GM03348 (cell line): ENCODE data around the gene BASP1.

Experiments used
- DNase-seq: peaks from one replicate; pipeline ENCODE4 v3.0.0; 2012; ENCODE audit warnings: low spot score

Gene BASP1

GRCh38 chr5:17217493-17218352, at the start of gene BASP1:
Gene BASP1 (plus strand): TSS chr5:17217631. CDS start chr5:17275217, 57,586 bp downstream.
- peak; percentile 96 for DNase-seq

- peak; percentile 78 for DNase-seq
These were observed 47.9 kb upstream of the BASP1 start for GRCh38 chr5:17169507-17169906.

GRCh38 chr5:17172791-17173190, 44.6 kb upstream of the BASP1 start:
- no peak for DNase-seq

GRCh38 chr5:17174965-17175364, 42.5 kb upstream of the BASP1 start:
- no peak for DNase-seq

GRCh38 chr5:17177501-17178372, 39.7 kb upstream of the BASP1 start:
- DNase-seq: no peak

GRCh38 chr5:17178373-17178675, 39.1 kb upstream of the BASP1 start:
- DNase-seq: no peak

GRCh38 chr5:17180330-17180843, 37.0 kb upstream of the BASP1 start:
- no peak for DNase-seq

GRCh38 chr5:17180864-17181723, 36.3 kb upstream of the BASP1 start:
- peak; percentile 76 for DNase-seq

- DNase-seq: no peak
These were observed 34.9 kb upstream of the BASP1 start for GRCh38 chr5:17182494-17182893.

- peak; percentile 25 for DNase-seq
These were observed 34.5 kb upstream of the BASP1 start for GRCh38 chr5:17182981-17183380.

- DNase-seq: no peak
These were observed 33.6 kb upstream of the BASP1 start for GRCh38 chr5:17183831-17184230.

- no peak for DNase-seq
These were observed 32.8 kb upstream of the BASP1 start for GRCh38 chr5:17184588-17184987.

- no peak for DNase-seq
These were observed 32.1 kb upstream of the BASP1 start for GRCh38 chr5:17185349-17185748.

GRCh38 chr5:17185773-17186172, 31.7 kb upstream of the BASP1 start:
- peak; percentile 82 for DNase-seq

GRCh38 chr5:17186256-17186655, 31.2 kb upstream of the BASP1 start:
- DNase-seq: no peak

GRCh38 chr5:17187011-17187785, 30.2 kb upstream of the BASP1 start:
- DNase-seq: peak; percentile 16

- no peak for DNase-seq
These were observed 29.7 kb upstream of the BASP1 start for GRCh38 chr5:17187786-17188170.

- peak; percentile 66 for DNase-seq
These were observed 27.9 kb upstream of the BASP1 start for GRCh38 chr5:17189381-17190036.

- peak; percentile 54 for DNase-seq
These were observed 27.1 kb upstream of the BASP1 start for GRCh38 chr5:17190242-17190778.

- DNase-seq: no peak
These were observed 26.5 kb upstream of the BASP1 start for GRCh38 chr5:17190799-17191391.
